Mucosa of descending colon (tissue), 3 donors: ENCODE measurements around the gene PTPRT. TPM values are rescaled to one million over a fixed set of nuclear protein-coding genes. Genes with fewer than 3 reads are reported as not detected.
"Not testable (repeated sequence)": the region's sequence is repeated elsewhere in the genome, so short reads cannot be mapped to it uniquely, and the experiment has no call there.

Source experiments
- ATAC-seq: fragments of 200-7000 bp; cut with Tn5 transposase; one replicate; pipeline ENCODE4 v1.9.1; 2020; ENCODE audit warnings: mild to moderate bottlenecking, moderate library complexity
- DNase-seq, 3 donors: peaks; one replicate each; pipeline ENCODE4 v3.0.0-alpha.2; 2020
- H3K36me3 ChIP-seq: fragments of 200-600 bp; one replicate; pipeline ENCODE4 v1.8.0; 2021; ENCODE audit warnings: low read depth, mild to moderate bottlenecking
- H3K4me1 ChIP-seq: fragments of 200-600 bp; one replicate; pipeline ENCODE4 v1.8.0; 2021; ENCODE audit warnings: low read depth, mild to moderate bottlenecking
- H3K4me3 ChIP-seq: fragments of 200-600 bp; one replicate; pipeline ENCODE4 v1.8.0; 2021; ENCODE audit warnings: mild to moderate bottlenecking
- H3K9me3 ChIP-seq: fragments of 200-600 bp; one replicate; pipeline ENCODE4 v1.8.0; 2021; ENCODE audit warnings: mild to moderate bottlenecking
- intact Hi-C, 2 donors: fragments of 100-400 bp; cut with DNase I in 1 of 2; cut with micrococcal nuclease in 1 of 2; formaldehyde crosslinking; loops; one replicate each; pipeline versions ENCODE4 v1.11.0 to v1.11.1; 2022; cut with DNase I, micrococcal nuclease
- total RNA-seq, 3 donors: library from RNA; stranded (reverse); fragmentation: NEBNext Ultra II Directional in 2 of 3; extraction: Animal tissue kit (Norgen Biotek cat#: 25700) in 2 of 3; gene quantifications; one replicate each; pipeline versions ENCODE4 v1.2.1 to v1.2.4, GENCODE V29; 2021 to 2023
- TF ChIP-seq, protein P1 (sequence below): fragments of 200-600 bp; IDR thresholded peaks from one replicate; pipeline ENCODE4 v1.8.0; 2022; ENCODE audit warnings: antibody characterized with exemption, mild to moderate bottlenecking
- donor health status: DM: no; HTN: no; CAD: no; lungs with moderate emphysema.
- donor health status: DM: no; HTN: no; CAD: no.
- donor health status: DM: no; HTN: yes; CAD: no.

Gene PTPRT
- total RNA-seq, 3 donors from 2014 or later, result 0.19 to 0.43 (median 0.38) TPM

DNA sequence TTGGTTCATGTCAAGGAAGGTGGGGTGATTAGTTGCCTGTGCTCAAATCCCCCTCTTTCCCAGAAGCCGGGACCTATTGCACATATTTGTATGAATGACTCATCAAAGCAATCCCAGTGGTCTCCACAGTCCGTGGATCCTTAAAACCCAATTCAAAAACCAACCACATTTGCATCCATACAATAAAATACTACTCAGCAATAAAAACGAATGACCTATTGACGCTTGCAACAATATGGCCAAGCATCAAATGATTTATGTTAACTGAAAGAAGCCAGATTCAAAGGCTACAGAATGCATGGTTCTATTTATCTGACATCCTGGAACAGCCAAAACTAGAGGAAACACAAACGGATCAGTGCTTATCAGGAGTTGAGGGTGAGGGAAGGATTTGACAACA is 275.4 kb downstream of the PTPRT start:
- Histone ChIP-seq H3K4me3 (no peak overlapping the region), H3K4me1 (no peaks in the 10 kb centered on the region), H3K9me3 (no peaks in the 10 kb centered on the region), H3K36me3 (no peaks in the 10 kb centered on the region)
- DNase-seq (no peak), ATAC-seq (no peak)
- intact Hi-C loops, result no loop called here
- TF ChIP-seq, protein P1, sequence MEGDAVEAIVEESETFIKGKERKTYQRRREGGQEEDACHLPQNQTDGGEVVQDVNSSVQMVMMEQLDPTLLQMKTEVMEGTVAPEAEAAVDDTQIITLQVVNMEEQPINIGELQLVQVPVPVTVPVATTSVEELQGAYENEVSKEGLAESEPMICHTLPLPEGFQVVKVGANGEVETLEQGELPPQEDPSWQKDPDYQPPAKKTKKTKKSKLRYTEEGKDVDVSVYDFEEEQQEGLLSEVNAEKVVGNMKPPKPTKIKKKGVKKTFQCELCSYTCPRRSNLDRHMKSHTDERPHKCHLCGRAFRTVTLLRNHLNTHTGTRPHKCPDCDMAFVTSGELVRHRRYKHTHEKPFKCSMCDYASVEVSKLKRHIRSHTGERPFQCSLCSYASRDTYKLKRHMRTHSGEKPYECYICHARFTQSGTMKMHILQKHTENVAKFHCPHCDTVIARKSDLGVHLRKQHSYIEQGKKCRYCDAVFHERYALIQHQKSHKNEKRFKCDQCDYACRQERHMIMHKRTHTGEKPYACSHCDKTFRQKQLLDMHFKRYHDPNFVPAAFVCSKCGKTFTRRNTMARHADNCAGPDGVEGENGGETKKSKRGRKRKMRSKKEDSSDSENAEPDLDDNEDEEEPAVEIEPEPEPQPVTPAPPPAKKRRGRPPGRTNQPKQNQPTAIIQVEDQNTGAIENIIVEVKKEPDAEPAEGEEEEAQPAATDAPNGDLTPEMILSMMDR, result no peak

DNA sequence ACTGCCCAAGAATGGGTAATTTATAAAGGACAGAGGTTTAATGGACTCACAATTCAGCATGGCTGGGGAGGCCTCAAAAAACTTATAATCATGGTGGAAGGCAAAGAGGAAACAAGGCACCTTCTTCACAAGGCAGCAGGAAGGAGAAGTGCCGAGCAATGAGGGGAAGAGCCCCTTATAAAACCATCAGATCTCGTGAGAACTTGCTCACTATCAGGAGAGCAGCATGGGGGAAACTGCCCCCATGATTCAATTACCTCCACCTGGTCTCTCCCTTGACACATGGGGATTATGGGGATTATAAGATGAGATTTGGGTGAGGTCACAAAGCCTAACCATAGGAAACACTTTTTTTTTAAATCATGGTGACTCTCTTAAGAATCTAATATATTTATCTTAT is 278.9 kb downstream of the PTPRT start:
- not testable (repeated sequence) for H3K4me1 ChIP-seq, H3K36me3 ChIP-seq

DNA sequence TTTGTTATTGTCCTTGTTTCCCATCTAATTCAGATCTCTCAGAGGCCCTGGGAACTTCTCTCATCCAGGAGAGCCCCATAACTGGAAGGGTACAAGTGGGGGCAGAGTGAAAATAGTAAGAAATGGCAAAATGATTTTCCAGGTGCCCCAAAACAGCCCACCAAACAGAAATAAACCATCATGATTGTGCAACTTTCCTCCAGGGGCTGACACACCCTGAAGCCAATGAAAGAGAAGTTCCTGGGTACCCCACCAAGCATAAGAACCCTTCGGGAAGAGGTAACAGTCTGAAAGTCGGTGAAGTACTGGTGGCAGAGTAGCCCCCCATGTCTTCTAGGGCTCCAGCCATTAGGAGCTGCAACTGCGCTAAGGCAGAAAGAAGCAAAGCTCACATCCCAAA is 282.0 kb downstream of the PTPRT start:
- ATAC-seq (no peak), DNase-seq (no peak)
- no peak overlapping the region for H3K4me3 ChIP-seq
- H3K9me3 ChIP-seq, result no peaks in the 10 kb centered on the region
- H3K36me3 ChIP-seq, result no peaks in the 10 kb centered on the region
- H3K4me1 ChIP-seq, result no peaks in the 10 kb centered on the region
- intact Hi-C loops, result no loop called here
- TF ChIP-seq, protein P1, result no peak

More for the DNA sequence above, 278.9 kb downstream of the PTPRT start:
- intact Hi-C loops, H3K9me3 ChIP-seq, ATAC-seq, H3K4me3 ChIP-seq, DNase-seq: not testable (repeated sequence)

DNA sequence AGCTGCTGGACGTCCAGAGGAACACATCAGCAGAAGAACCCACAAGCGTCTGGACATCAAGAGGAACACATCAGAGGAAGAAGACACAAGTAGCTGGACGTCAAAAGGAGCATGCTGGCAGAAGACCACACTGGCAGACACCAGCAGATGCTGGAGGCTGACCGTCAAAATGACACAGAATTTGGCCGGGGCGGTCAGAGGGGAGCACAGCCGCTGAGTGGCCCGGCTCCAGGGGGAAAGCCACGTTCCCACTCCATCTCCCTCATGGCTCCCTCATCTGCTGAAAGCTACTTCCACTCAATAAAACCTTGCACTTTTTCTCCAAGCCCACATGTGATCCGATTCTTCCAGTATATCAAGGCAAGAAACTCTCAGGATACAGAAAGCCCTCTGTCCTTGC is 283.6 kb downstream of the PTPRT start:
- Histone ChIP-seq H3K9me3 (no peaks in the 10 kb centered on the region), H3K4me3 (no peak overlapping the region), H3K36me3 (no peaks in the 10 kb centered on the region), H3K4me1 (no peaks in the 10 kb centered on the region)
- DNase-seq, result no peak
- intact Hi-C loops, result no loop called here
- TF ChIP-seq, protein P1, result no peak
- ATAC-seq, result no peak

DNA sequence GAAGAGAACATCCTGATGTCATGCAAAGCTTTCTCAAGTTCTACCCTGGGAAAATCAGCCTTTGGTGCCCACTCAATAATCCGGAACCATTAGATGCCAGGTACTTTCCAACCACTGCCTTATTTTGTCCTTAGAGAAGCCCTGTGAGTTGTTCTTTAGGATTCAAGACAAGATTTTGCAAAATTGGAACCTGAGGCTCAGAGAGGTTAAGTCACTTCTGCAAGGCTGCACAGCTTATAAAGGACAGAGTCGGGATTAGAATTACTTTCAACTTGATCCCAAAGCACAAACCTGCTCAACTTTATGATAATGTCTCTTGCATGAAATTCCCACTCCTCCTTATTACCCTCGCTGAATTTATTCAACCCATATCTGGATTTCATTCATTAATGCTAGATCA is 287.2 kb downstream of the PTPRT start:
- DNase-seq (no peak), ATAC-seq (no peak)
- H3K4me3 ChIP-seq, result no peak overlapping the region
- intact Hi-C loops, result no loop called here
- H3K36me3 ChIP-seq, result no peaks in the 10 kb centered on the region
- TF ChIP-seq, protein P1, result no peak
- H3K9me3 ChIP-seq, result no peaks in the 10 kb centered on the region
- no peaks in the 10 kb centered on the region for H3K4me1 ChIP-seq

DNA sequence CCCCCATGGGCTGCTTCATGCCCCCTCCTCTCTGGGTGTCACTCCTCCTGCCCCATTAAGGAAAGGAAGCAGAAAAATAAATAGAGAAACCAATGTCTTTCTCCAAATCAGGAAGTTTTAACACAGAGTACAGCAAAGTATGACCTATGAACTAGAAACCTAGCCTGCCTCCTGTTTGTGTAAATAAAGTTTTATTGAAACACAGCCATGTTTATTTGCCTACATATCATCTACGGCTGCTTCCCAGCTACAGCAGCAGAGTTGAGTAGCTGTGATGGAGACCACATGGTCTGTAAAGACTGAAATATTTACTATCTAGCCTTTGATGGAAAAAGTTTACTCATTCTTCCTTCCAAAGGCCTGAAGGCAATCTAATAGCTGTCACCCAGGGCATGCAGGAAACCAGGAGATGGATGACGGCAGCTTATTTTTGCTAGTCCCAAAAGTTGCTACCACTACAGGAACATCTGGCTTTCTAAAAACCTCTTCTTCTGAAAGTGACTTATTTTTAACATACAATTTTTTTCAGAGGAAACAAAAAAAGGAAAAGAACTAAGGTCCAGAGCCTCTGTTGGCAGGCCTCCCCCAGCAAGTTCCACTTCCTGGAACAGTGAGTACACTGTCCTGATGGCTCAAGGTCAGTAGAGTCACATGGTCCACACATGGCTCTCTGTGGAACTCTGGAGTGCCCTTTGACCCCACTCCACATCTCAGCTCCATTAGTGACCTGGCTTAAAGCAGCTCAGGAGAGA is 287.8 kb downstream of the PTPRT start:
- TF ChIP-seq, protein P1, result no peak
- Histone ChIP-seq H3K4me3 (no peak overlapping the region), H3K9me3 (no peaks in the 10 kb centered on the region), H3K36me3 (no peaks in the 10 kb centered on the region), H3K4me1 (no peaks in the 10 kb centered on the region)
- no peak for DNase-seq
- intact Hi-C loops, result no loop called here
- no peak for ATAC-seq

DNA sequence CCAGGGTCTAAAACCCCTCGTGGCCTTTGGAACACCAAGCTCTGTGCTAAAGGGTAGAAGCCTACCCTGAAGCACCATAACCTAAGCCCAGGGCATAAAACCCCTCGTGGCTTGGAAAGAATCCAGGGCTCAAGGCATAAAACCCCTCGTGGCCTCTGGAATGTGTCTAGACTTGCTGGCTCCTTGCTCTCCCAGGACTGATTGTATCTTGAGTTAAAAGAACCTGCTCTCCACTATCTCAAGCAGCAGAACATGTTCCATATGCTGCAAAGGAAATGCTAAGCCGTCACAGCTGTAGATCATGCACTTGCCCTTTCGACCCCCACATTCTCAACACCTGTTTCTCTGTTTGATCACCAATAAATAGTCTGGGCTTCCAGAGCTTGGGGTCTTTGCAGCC is 288.9 kb downstream of the PTPRT start:
- DNase-seq, H3K36me3 ChIP-seq, ATAC-seq, intact Hi-C loops, H3K4me3 ChIP-seq, H3K4me1 ChIP-seq, H3K9me3 ChIP-seq: not testable (repeated sequence)
